Measurements from ENCODE around the gene ACOX3. TPM values are rescaled to one million over a fixed set of nuclear protein-coding genes. Genes with fewer than 3 reads are reported as not detected.

ACOX3 gene
- total and polyA plus RNA-seq, 2 of the 8 experiments (the other 6 are each of a cell fraction or from before 2014, with no cell fraction given), result 2.5 to 9.9 TPM

DNA sequence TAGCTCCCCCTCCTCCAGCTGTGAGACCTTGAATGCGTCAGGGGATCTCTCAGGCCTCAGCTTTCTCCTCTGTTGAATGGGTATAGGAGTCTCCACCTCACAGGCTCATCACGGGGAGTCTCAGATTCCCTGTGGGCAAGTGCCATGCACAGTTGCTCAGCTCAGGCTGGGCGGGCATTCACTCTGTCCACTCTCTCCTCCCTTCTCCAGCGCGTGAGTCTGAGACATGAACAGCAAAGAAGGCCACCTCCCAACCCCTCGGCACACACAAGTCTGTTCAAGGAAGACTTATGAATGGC, 111.0 kb downstream of the ACOX3 start:
- FAIRE-seq, result no peak

More for the DNA sequence above, 111.0 kb downstream of the ACOX3 start:
- POLR2A ChIA-PET (ENCODE audit: partially characterized antibody), result no interaction called here
- Histone ChIP-seq H3K23ac (ENCODE audit: insufficient read length) (no peak overlapping the region), H3K9ac (replicated peaks in 1 of 4; ENCODE audit: extremely low read depth in 1 of 4, low read depth in 3 of 4, low read length in 3 of 4) (no peak overlapping the region), H2AFZ (ENCODE audit: low read length) (no peak overlapping the region), H3K9me3 (ENCODE audit: insufficient read depth in 2 of 2, low read depth in 1 of 2, low read length in 1 of 2) (no peaks in the 10 kb centered on the region), H4K91ac (replicated peaks; ENCODE audit: insufficient read length, low read length) (no peak overlapping the region), H3K4ac (replicated peaks; ENCODE audit: insufficient read length, low read depth, low read length) (no peak overlapping the region), H3K18ac (ENCODE audit: extremely low read depth, low read length) (no peak overlapping the region), H4K8ac (ENCODE audit: extremely low read depth, insufficient read depth, low read length) (no peak overlapping the region), H3K79me2 (ENCODE audit: control insufficient read depth in 1 of 2, insufficient read depth in 2 of 2, low read length in 2 of 2) (no peaks in the 10 kb centered on the region), H2BK5ac (ENCODE audit: low read depth, low read length) (no peak overlapping the region), H3K4me1 (replicated peaks in 1 of 4; ENCODE audit: control insufficient read depth in 3 of 4, insufficient read depth in 4 of 4, low read length in 3 of 4) (no peaks in the 10 kb centered on the region), H3K4me2 (ENCODE audit: insufficient read depth in 1 of 2, low read depth in 2 of 2, low read length in 2 of 2) (no peak overlapping the region), H3K23me2 (ENCODE audit: low read depth, low read length) (no peaks in the 10 kb centered on the region), H3K36me3 (ENCODE audit: control insufficient read depth in 2 of 4, insufficient read depth in 4 of 4, low read length in 3 of 4) (no peaks in the 10 kb centered on the region), H4K20me1 (replicated peaks in 1 of 2; ENCODE audit: control insufficient read depth in 1 of 2, insufficient read depth in 2 of 2, low read length in 2 of 2) (no peaks in the 10 kb centered on the region), H3K79me1 (ENCODE audit: low read depth, low read length) (no peaks in the 10 kb centered on the region), H4K5ac (ENCODE audit: insufficient read length, low read depth, low read length) (no peak overlapping the region), H2BK12ac (ENCODE audit: low read depth, low read length) (no peak overlapping the region), H2BK20ac (ENCODE audit: low read length) (no peak overlapping the region), H3K27me3 (replicated peaks in 1 of 4; ENCODE audit: control insufficient read depth in 3 of 4, extremely low read depth in 1 of 4, insufficient read depth in 3 of 4, low read length in 3 of 4) (no peaks in the 10 kb centered on the region), H3K27ac (ENCODE audit: low read depth, low read length) (no peak overlapping the region), H3K4me3 (ENCODE audit: extremely low read depth in 1 of 4, insufficient read depth in 2 of 4, low read depth in 3 of 4, low read length in 4 of 4) (no peak overlapping the region), H3K14ac (ENCODE audit: insufficient read length) (no peak overlapping the region), H2BK120ac (replicated peaks; ENCODE audit: low read depth, low read length) (no peak overlapping the region), H2AK5ac (ENCODE audit: low read depth, low read length) (no peak overlapping the region), H2BK15ac (ENCODE audit: low read length) (no peak overlapping the region), H3K56ac (replicated peaks; ENCODE audit: insufficient read length, low read depth, low read length) (no peak overlapping the region)
- DNase-seq (ENCODE audit: low read depth in 1 of 2, low spot score in 2 of 2), result no peak
- 75% methylated on average over 4 of the region's 6 CpGs; no CpG with 5 or more reads in 1 of the 2 experiments for WGBS, 2 experiments (ENCODE audit: extremely low coverage in 1 of 2, insufficient coverage in 1 of 2, insufficient read length in 1 of 2, insufficient replicate concordance in 2 of 2, low coverage in 1 of 2, low lambda C conversion rate in 2 of 2, missing lambda C conversion rate in 1 of 2)
- CTCF ChIA-PET (ENCODE audit: partially characterized antibody), result interaction anchor here (1.8 to 2.0 kb wide), 3 partner anchors 9 to 87 kb away, joined by 4 to 6 read pairs (median 5); no protein-coding TSS in a partner anchor
- TF ChIP-seq POLR2AphosphoS5 (IDR thresholded peaks at IDR 0.05; ENCODE audit: low read depth, low read length) (no peak), JUN (IDR thresholded peaks at IDR 0.05; ENCODE audit: low read depth, low read length) (no peak), SUZ12 (IDR thresholded peaks at IDR 0.05; ENCODE audit: low read length) (no peak), ASH2L (IDR thresholded peaks at IDR 0.05; ENCODE audit: low read length) (no peak), HDAC6 (IDR thresholded peaks at IDR 0.05; ENCODE audit: low read depth, low read length) (no peak)
